Neural cell (in vitro differentiated cells): Measurements from ENCODE around the gene PRDM2. TPM values are rescaled to one million over a fixed set of nuclear protein-coding genes. Genes with fewer than 3 reads are reported as not detected.

Experiments used
- H2AFZ ChIP-seq: fragments of 200-600, 300-800 bp; sonication (generic), shearing (Covaris generic); 2 replicates; pipeline ENCODE4 v1.6.0; 2014; ENCODE audit warnings: low read depth, mild to moderate bottlenecking, antibody characterized with exemption, low read length, moderate library complexity
- H3F3A ChIP-seq: fragments of 200-600 bp; shearing (Covaris generic); 2 replicates; pipeline ENCODE4 v1.6.1; 2016; ENCODE audit warnings: mild to moderate bottlenecking, moderate library complexity, mixed read lengths, antibody characterized with exemption, low read length; ENCODE audit not compliant: insufficient read depth, poor library complexity, severe bottlenecking
- H3K27ac ChIP-seq: fragments of 200-600, 300-800 bp; sonication (generic), shearing (Covaris generic); 2 replicates; pipeline ENCODE4 v1.5.1; 2014; ENCODE audit warnings: mild to moderate bottlenecking, low read length, moderate library complexity
- H3K27me3 ChIP-seq: fragments of 300-800, 200-600 bp; sonication (generic), shearing (Covaris generic); 2 replicates; pipeline ENCODE4 v1.6.0; 2014; ENCODE audit warnings: mild to moderate bottlenecking, low read depth, low read length, moderate library complexity; ENCODE audit not compliant: insufficient read depth
- H3K36me3 ChIP-seq: fragments of 300-800, 200-600 bp; sonication (generic), shearing (Covaris generic); 2 replicates; pipeline ENCODE4 v1.5.1; 2014; ENCODE audit warnings: mild to moderate bottlenecking, antibody characterized with exemption, low read length, moderate library complexity; ENCODE audit not compliant: insufficient read depth
- H3K4me2 ChIP-seq: fragments of 300-800, 200-600 bp; sonication (generic), shearing (Covaris generic); 2 replicates; pipeline ENCODE4 v1.6.0; 2014; ENCODE audit warnings: mild to moderate bottlenecking, low read length
- H3K4me3 ChIP-seq: fragments of 300-800, 200-600 bp; sonication (generic), shearing (Covaris generic); 2 replicates; pipeline ENCODE4 v1.5.1; 2014; ENCODE audit warnings: mild to moderate bottlenecking, low read length, moderate library complexity
- H3K79me2 ChIP-seq: fragments of 200-600 bp; shearing (Covaris generic); replicated peaks from 2 replicates; pipeline ENCODE4 v1.6.0; 2014; ENCODE audit warnings: mild to moderate bottlenecking, low read length, moderate library complexity; ENCODE audit not compliant: insufficient read depth
- H3K9ac ChIP-seq: fragments of 300-800, 200-600 bp; sonication (generic), shearing (Covaris generic); 2 replicates; pipeline ENCODE4 v1.6.1; 2016; ENCODE audit warnings: mild to moderate bottlenecking, low read length, mixed read lengths
- H3K9me2 ChIP-seq: fragments of 200-600 bp; shearing (Covaris generic); 2 replicates; pipeline ENCODE4 v1.6.1; 2016; ENCODE audit warnings: mild to moderate bottlenecking, low read length, mixed read lengths; ENCODE audit not compliant: insufficient read depth
- H3K9me3 ChIP-seq: fragments of 200-600, 300-800 bp; sonication (generic), shearing (Covaris generic); 2 replicates; pipeline ENCODE4 v1.6.1; 2016; ENCODE audit warnings: mild to moderate bottlenecking, mixed run types, low read length, moderate library complexity, mixed read lengths
- H4K20me1 ChIP-seq: fragments of 200-600 bp; shearing (Covaris generic); 2 replicates; pipeline ENCODE4 v1.6.1; 2016; ENCODE audit warnings: mild to moderate bottlenecking, mixed run types; ENCODE audit not compliant: insufficient read depth
- CTCF ChIP-seq: fragments of 450-650 bp; IDR thresholded peaks from 2 replicates; pipeline ENCODE4 v1.5.1; 2014; ENCODE audit warnings: antibody characterized with exemption, mild to moderate bottlenecking, moderate library complexity; ENCODE audit not compliant: poor library complexity, severe bottlenecking
- EP300 ChIP-seq: fragments of 450-650 bp; conservative IDR thresholded peaks from 2 replicates; pipeline ENCODE4 v1.6.1; 2014; ENCODE audit warnings: antibody characterized with exemption, mild to moderate bottlenecking, moderate library complexity; ENCODE audit not compliant: poor library complexity, severe bottlenecking
- EZH2 ChIP-seq: fragments of 200-600, 300-800 bp; shearing (Covaris generic), sonication (generic); IDR thresholded peaks from 2 replicates; pipeline ENCODE4 v1.6.1; 2014; ENCODE audit warnings: antibody characterized with exemption, low read length, borderline replicate concordance, mild to moderate bottlenecking; ENCODE audit not compliant: insufficient read depth, poor library complexity, severe bottlenecking
- MXI1 ChIP-seq: fragments of 450-650 bp; conservative IDR thresholded peaks from 2 replicates; pipeline ENCODE4 v1.6.1; 2014; ENCODE audit warnings: antibody characterized with exemption, mild to moderate bottlenecking; ENCODE audit not compliant: poor library complexity, severe bottlenecking
- POLR2AphosphoS5 ChIP-seq: IDR thresholded peaks from 2 replicates; pipeline ENCODE4 v1.6.1; 2012
- RAD21 ChIP-seq: fragments of 450-650 bp; conservative IDR thresholded peaks from 2 replicates; pipeline ENCODE4 v1.6.1; 2014; ENCODE audit warnings: antibody characterized with exemption, mild to moderate bottlenecking, moderate library complexity
- REST ChIP-seq: IDR thresholded peaks from 2 replicates; pipeline ENCODE4 v1.6.1; 2012; ENCODE audit warnings: borderline replicate concordance
- SMC3 ChIP-seq: fragments of 450-650 bp; conservative IDR thresholded peaks from 2 replicates; pipeline ENCODE4 v1.6.1; 2014; ENCODE audit warnings: antibody characterized with exemption, mild to moderate bottlenecking, moderate library complexity; ENCODE audit not compliant: poor library complexity
- TAF1 ChIP-seq: IDR thresholded peaks from 2 replicates; pipeline ENCODE4 v1.6.1; 2012; ENCODE audit warnings: low read depth
- polyA plus RNA-seq: library from polyadenylated mRNA; depleted of rRNA; stranded (reverse); fragments of >200 nt; gene quantifications from 2 replicates; pipeline ENCODE4 v1.2.3, GENCODE V29; 2014

PRDM2 gene
- polyA plus RNA-seq, 1 donor from 2014 or later = 10.7 TPM

DNA sequence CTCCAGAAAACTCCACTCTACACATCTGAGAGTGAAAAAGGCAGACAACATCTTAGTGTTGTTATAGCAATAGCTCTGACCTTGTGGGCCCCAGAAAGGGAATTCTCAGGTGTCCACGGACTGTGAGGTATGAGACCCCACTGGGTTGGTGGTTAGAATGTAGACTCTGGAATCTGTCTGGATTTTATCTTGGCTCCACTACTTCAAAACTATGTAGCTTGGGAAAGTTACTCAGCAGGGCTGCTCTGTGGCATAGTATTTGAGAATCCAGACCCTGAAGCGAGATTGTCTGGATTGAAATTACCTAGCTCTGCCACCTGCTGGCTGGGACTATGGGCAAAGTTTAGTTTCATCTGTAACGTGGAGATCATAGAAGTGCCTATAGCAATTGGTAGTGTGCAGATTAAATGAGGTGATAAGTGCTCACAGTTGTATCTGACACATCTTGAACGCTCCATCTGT is 25.8 kb downstream of the PRDM2 start:
- H3K9ac ChIP-seq = no peak overlapping the region
- no peaks in the 10 kb centered on the region for H3K9me3 ChIP-seq
- H3K27me3 ChIP-seq = no peaks in the 10 kb centered on the region
- H3K9me2 ChIP-seq = no peaks in the 10 kb centered on the region
- no peaks in the 10 kb centered on the region for H3F3A ChIP-seq
- peak; percentile 11 for TF ChIP-seq RAD21
- no peak for TF ChIP-seq MXI1
- no peak for TF ChIP-seq TAF1
- no peak for TF ChIP-seq EP300
- no peak for TF ChIP-seq POLR2AphosphoS5
- TF ChIP-seq EZH2 = no peak
- no peak overlapping the region for H3K4me2 ChIP-seq
- H3K79me2 ChIP-seq = no peaks in the 10 kb centered on the region
- no peak overlapping the region for H2AFZ ChIP-seq
- no peak overlapping the region for H3K4me3 ChIP-seq
- H4K20me1 ChIP-seq = no peaks in the 10 kb centered on the region
- no peak overlapping the region for H3K27ac ChIP-seq
- H3K36me3 ChIP-seq = no peaks in the 10 kb centered on the region

- H3K9ac ChIP-seq = no peak overlapping the region
- H2AFZ ChIP-seq = no peak overlapping the region
- TF ChIP-seq MXI1 = no peak
- no peak for TF ChIP-seq TAF1
- no peak for TF ChIP-seq REST
- TF ChIP-seq CTCF = no peak
- TF ChIP-seq SMC3 = no peak
- TF ChIP-seq POLR2AphosphoS5 = no peak
- no peak for TF ChIP-seq EZH2
- no peak for TF ChIP-seq EP300
- no peak for TF ChIP-seq RAD21
- H3K4me3 ChIP-seq = no peak overlapping the region
- no peaks in the 10 kb centered on the region for H3K36me3 ChIP-seq
- no peaks in the 10 kb centered on the region for H3K9me3 ChIP-seq
- no peaks in the 10 kb centered on the region for H4K20me1 ChIP-seq
- H3F3A ChIP-seq = no peaks in the 10 kb centered on the region
- H3K27ac ChIP-seq = no peak overlapping the region
- no peak overlapping the region for H3K4me2 ChIP-seq
- H3K27me3 ChIP-seq = no peaks in the 10 kb centered on the region
- H3K79me2 ChIP-seq = no peaks in the 10 kb centered on the region
- H3K9me2 ChIP-seq = no peaks in the 10 kb centered on the region
These were observed 28.2 kb downstream of the PRDM2 start for GRCh38 chr1:13728091-13728715.
